HepG2 (cell line): ENCODE data around the gene ASXL3. TPM values are rescaled to one million over a fixed set of nuclear protein-coding genes. Genes with fewer than 3 reads are reported as not detected.

Experiments used
- ATAC-seq: fragments of 200-7000 bp; cut with Tn5 transposase; 3 replicates; pipeline ENCODE4 v1.9.1; 2020; ENCODE audit warnings: mild to moderate bottlenecking, moderate library complexity
- BruUV-seq: library from RNA; stranded (reverse); fragments of 400-500 nt; replicated peaks from 2 replicates; lab custom pipeline; 2021; lab: Mats Ljungman, UMichigan
- CTCF ChIA-PET: fragments of 300-600 bp; formaldehyde crosslinking; extraction: SDS; loops from one replicate; lab custom pipeline; 2021; ENCODE audit warnings: low total read pairs, inconsistent platforms, low intra/inter-chr PET ratio; lab: Yijun Ruan, JAX
- POLR2A ChIA-PET: fragments of 350-600 bp; sonication (Branson Sonifier 250); formaldehyde crosslinking; loops from one replicate; lab custom pipeline; 2020; ENCODE audit warnings: antibody characterized with exemption, inconsistent platforms; lab: Yijun Ruan, JAX
- DNase-seq: peaks from one replicate; pipeline ENCODE4 v3.0.0-alpha.2; 2015; ENCODE audit warnings: low spot score
- FAIRE-seq: peaks from 3 replicates; lab custom pipeline; 2011; peaks lifted over from hg19 to GRCh38; lab: Jason Lieb, UNC
- H2AFZ ChIP-seq: one replicate; pipeline ENCODE4 v1.6.1; 2011; ENCODE audit warnings: low read length, inconsistent platforms
- H3K27ac ChIP-seq: fragments of 300-600 bp; 3 replicates; pipeline ENCODE4 v1.8.0; 2011; ENCODE audit warnings: mixed run types, mild to moderate bottlenecking, mixed read lengths, low read length, inconsistent platforms; ENCODE audit not compliant: insufficient read depth; ENCODE audit errors: extremely low read length
- H3K27me3 ChIP-seq, 2 experiments: fragments of 200-600 bp in 1 of 2; 2 replicates in 1 of 2; 3 replicates in 1 of 2; pipeline versions ENCODE4 v1.6.0 to v1.8.0; 2011; ENCODE audit warnings: low read length in 2 of 2, mild to moderate bottlenecking in 2 of 2, moderate library complexity in 2 of 2, inconsistent platforms in 1 of 2; ENCODE audit not compliant: insufficient read depth in 2 of 2, control insufficient read depth in 1 of 2
- H3K36me3 ChIP-seq, 2 experiments: fragments of 200-600 bp in 1 of 2; replicated peaks in 1 of 2; 2 replicates in 1 of 2; 3 replicates in 1 of 2; pipeline versions ENCODE4 v1.5.1 to v1.8.0; 2011; ENCODE audit warnings: low read length in 2 of 2, inconsistent platforms in 1 of 2; ENCODE audit not compliant: insufficient read depth in 2 of 2, control insufficient read depth in 1 of 2
- H3K4me1 ChIP-seq: 2 replicates; pipeline ENCODE4 v1.5.1; 2012; ENCODE audit warnings: low read length, inconsistent platforms; ENCODE audit not compliant: insufficient read depth
- H3K4me2 ChIP-seq: 2 replicates; pipeline ENCODE4 v1.6.0; 2011; ENCODE audit warnings: low read depth, low read length, inconsistent platforms
- H3K4me3 ChIP-seq, 3 experiments: fragments of 200-600 bp in 1 of 3; sonication (generic), shearing (Covaris generic) in 1 of 3; replicated peaks in 1 of 3; 2 replicates each; pipeline ENCODE4 v1.5.1; 2011 to 2016; ENCODE audit warnings: low read length in 3 of 3, inconsistent platforms in 2 of 3, low read depth in 2 of 3, mild to moderate bottlenecking in 2 of 3, control low read depth in 1 of 3, mixed read lengths in 1 of 3; ENCODE audit not compliant: insufficient read depth in 1 of 3
- H3K79me2 ChIP-seq: one replicate; pipeline ENCODE4 v1.6.1; 2011; ENCODE audit warnings: low read length, inconsistent platforms; ENCODE audit not compliant: insufficient read depth
- H3K9ac ChIP-seq: 2 replicates; pipeline ENCODE4 v1.6.0; 2011; ENCODE audit warnings: mild to moderate bottlenecking, low read depth, low read length, inconsistent platforms; ENCODE audit not compliant: insufficient read depth
- H3K9me3 ChIP-seq: 2 replicates; pipeline ENCODE4 v1.5.1; 2012; ENCODE audit warnings: mild to moderate bottlenecking, low read length
- H4K20me1 ChIP-seq: 2 replicates; pipeline ENCODE4 v1.6.0; 2011; ENCODE audit warnings: inconsistent platforms, mild to moderate bottlenecking, low read length, moderate library complexity; ENCODE audit not compliant: insufficient read depth
- HHEX ChIP-seq: IDR thresholded peaks from 2 replicates; pipeline ENCODE4 v1.6.1; 2016; ENCODE audit warnings: control low read depth
- MAFF ChIP-seq: IDR thresholded peaks from 2 replicates; pipeline ENCODE4 v1.6.1; 2011; ENCODE audit warnings: low read depth, low read length, improper control_type of control experiment
- MAFK ChIP-seq, 2 experiments: IDR thresholded peaks in 1 of 2; conservative IDR thresholded peaks in 1 of 2; 2 replicates each; pipeline ENCODE4 v1.6.1; 2011; ENCODE audit warnings: improper control_type of control experiment in 2 of 2, low read length in 2 of 2
- ZFP1 ChIP-seq: IDR thresholded peaks from 2 replicates; pipeline ENCODE4 v1.6.1; 2016
- ZFYVE20 ChIP-seq: sonication (generic); formaldehyde crosslinking; IDR thresholded peaks from 2 replicates; pipeline ENCODE4 v1.8.0; 2023; ENCODE audit warnings: low read depth, mild to moderate bottlenecking, moderate library complexity, missing genetic modification reagents, borderline replicate concordance
- ZSCAN25 ChIP-seq: sonication (generic); formaldehyde crosslinking; IDR thresholded peaks from 2 replicates; pipeline ENCODE4 v1.8.0; 2022; ENCODE audit warnings: mild to moderate bottlenecking, missing genetic modification reagents
- WGBS: methylation state at CpG from one replicate; pipeline ENCODE4 v1.1.6; 2017; ENCODE audit warnings: low lambda C conversion rate; 5-methylcytosine and 5-hydroxymethylcytosine counted together
- in situ Hi-C: cut with HindIII; loops from 2 replicates; pipeline ENCODE4 v1.10.0; 2017; ENCODE audit warnings: low pct_unique_long_range_greater_than_20kb; ENCODE audit not compliant: extremely low pct_ligation_motif_present
- intact Hi-C: fragments of 100-400 bp; cut with micrococcal nuclease; formaldehyde crosslinking; loops from one replicate; pipeline ENCODE4 v1.10.0; 2022; ENCODE audit not compliant: unreplicated experiment
- polyA plus RNA-seq, 8 experiments: library from polyadenylated mRNA; depleted of rRNA in 3 of 8; stranded (reverse) in 7 of 8; unstranded in 1 of 8; fragments of >200 nt; fragmentation: Illumina TruSeq in 4 of 8; extraction: Trizol in 4 of 8; gene quantifications; 2 replicates each; pipeline versions ENCODE4 v1.2.1 to v1.2.3, GENCODE V29; 2011 to 2016; ENCODE audit warnings: low read depth in 4 of 8, missing spikeins in 1 of 8, mixed read lengths in 1 of 8; ENCODE audit not compliant: insufficient read depth in 1 of 8
- total RNA-seq, 5 experiments: library from RNA; depleted of rRNA; stranded (reverse); fragments of >200 nt; fragmentation: Illumina TruSeq; extraction: Trizol; gene quantifications; 2 replicates each; pipeline ENCODE4 v1.2.3, GENCODE V29; 2016; ENCODE audit warnings: low read depth in 1 of 5
- TF ChIP-seq, protein P1 (sequence below): sonication (generic); formaldehyde crosslinking; IDR thresholded peaks from 2 replicates; pipeline ENCODE4 v1.5.0; 2020; ENCODE audit warnings: missing genetic modification reagents, mild to moderate bottlenecking, borderline replicate concordance

The ASXL3 gene
- total and polyA plus RNA-seq, 2 of the 13 experiments (the other 11 are each of a cell fraction or from before 2014, with no cell fraction given) = not detected

DNA sequence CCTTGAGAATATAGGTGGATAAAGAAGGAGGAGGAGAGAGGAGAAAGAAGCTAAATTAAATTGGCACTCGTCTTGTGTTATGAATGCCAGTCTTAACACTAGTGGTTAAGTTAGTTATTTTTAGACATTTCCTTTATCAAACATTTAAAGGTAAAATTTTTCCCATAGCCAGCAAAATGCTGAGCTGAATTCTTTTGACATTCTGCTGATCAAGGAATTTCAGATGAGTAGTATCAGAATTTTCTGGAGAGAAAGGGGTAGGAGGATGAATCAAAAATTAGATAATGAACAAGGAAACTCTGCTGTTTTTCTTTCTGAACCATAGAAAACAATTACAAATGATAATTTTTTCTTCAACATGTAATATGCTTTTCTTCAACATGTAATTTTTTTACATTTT lies 52.5 kb downstream of the ASXL3 start:
- DNase-seq (no peak), FAIRE-seq (no peak), ATAC-seq (no peak)
- Histone ChIP-seq H3K36me3 (no peaks in the 10 kb centered on the region), H3K27me3 (no peaks in the 10 kb centered on the region), H3K4me1 (no peaks in the 10 kb centered on the region), H3K9me3 (no peaks in the 10 kb centered on the region), H3K79me2 (no peaks in the 10 kb centered on the region), H3K27ac (no peak overlapping the region), H3K4me3 (no peak overlapping the region)
- 2% methylated on average over 1 of the region's 1 CpG for WGBS
- TF ChIP-seq, protein P1, sequence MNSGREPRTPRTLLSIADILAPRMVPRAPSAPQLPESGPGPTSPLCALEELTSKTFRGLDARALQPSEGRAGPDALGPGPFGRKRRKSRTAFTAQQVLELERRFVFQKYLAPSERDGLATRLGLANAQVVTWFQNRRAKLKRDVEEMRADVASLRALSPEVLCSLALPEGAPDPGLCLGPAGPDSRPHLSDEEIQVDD (CRISPR knock-in tag) = no peak
- peak; percentile 64; the same call in 1 of the 2 replicates for TF ChIP-seq MAFF
- TF ChIP-seq MAFK (conservative IDR thresholded peaks at IDR 0.05 in 1 of 2, IDR thresholded peaks at IDR 0.05 in 1 of 2; ENCODE audit: low read length in 2 of 2) = peak; percentile 27 to 65; a peak in 3 of 4 replicates
- TF ChIP-seq, all 625 proteins: peak for 2
- Histone ChIP-seq H4K20me1 (no peaks in the 10 kb centered on the region), H3K4me2 (no peak overlapping the region), H2AFZ (no peak overlapping the region), H3K9ac (no peak overlapping the region)
- BruUV-seq = no TSS peak
- in situ Hi-C loops = no loop called here
- CTCF ChIA-PET = no interaction called here
- intact Hi-C loops = no loop called here
- POLR2A ChIA-PET = no interaction called here

DNA sequence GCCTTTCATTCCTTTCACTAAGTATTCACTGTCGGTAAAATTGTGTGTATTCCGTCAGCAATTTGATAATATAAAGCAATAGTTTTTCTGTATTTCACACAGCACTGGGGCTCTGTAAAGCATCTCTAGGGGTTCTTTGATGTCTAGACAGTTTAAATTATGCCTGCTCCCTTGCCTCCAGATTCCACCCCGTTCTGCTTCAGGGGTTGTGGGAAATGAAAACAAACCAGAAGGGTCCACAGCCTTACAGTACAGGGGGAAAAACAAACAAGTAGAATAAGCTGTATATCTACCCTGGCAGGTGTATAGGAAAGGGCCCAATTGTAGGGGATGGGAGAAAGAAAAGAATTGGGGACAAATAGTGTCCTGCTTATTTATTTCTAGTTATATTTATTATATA lies 63.1 kb downstream of the ASXL3 start:
- DNase-seq (no peak), FAIRE-seq (no peak), ATAC-seq (no peak)
- Histone ChIP-seq H3K4me2 (no peak overlapping the region), H3K4me3 (no peak overlapping the region), H3K27me3 (no peaks in the 10 kb centered on the region), H3K36me3 (no peaks in the 10 kb centered on the region), H4K20me1 (no peaks in the 10 kb centered on the region), H3K9me3 (no peaks in the 10 kb centered on the region), H3K79me2 (no peaks in the 10 kb centered on the region), H2AFZ (no peak overlapping the region), H3K9ac (no peak overlapping the region), H3K4me1 (no peaks in the 10 kb centered on the region), H3K27ac (no peak overlapping the region)
- no TSS peak for BruUV-seq
- in situ Hi-C loops (no loop called here), intact Hi-C loops (no loop called here)
- ChIA-PET POLR2A (no interaction called here), CTCF (no interaction called here)
- TF ChIP-seq HHEX = no peak
- TF ChIP-seq ZSCAN25 = no peak
- no peak for TF ChIP-seq ZFYVE20 (CRISPR knock-in tag)
- TF ChIP-seq ZFP1 (CRISPR knock-in tag) = no peak
- 22% methylated on average over 3 of the region's 3 CpGs for WGBS
